HTERT RPE-1 (cell line): ENCODE results near the gene DLL1.

Source experiments
- in situ Hi-C: fragments of 300-500 bp; cut with MboI; formaldehyde crosslinking; loops from 4 replicates; pipeline ENCODE4 v1.14.3; 2020; ENCODE audit warnings: low sequenced_read_pairs

DLL1 gene

GRCh38 chr6:170253226-170253909 lies 37.5 kb downstream of the DLL1 start:
- in situ Hi-C loops = no loop called here

- in situ Hi-C loops = no loop called here
These were observed 38.9 kb downstream of the DLL1 start for GRCh38 chr6:170251776-170252571.

- in situ Hi-C loops = no loop called here
These were observed 39.7 kb downstream of the DLL1 start for GRCh38 chr6:170250981-170251775.

- in situ Hi-C loops = no loop called here
These were observed 40.4 kb downstream of the DLL1 start for GRCh38 chr6:170250455-170250854.

- in situ Hi-C loops = no loop called here
These were observed 41.1 kb downstream of the DLL1 start for GRCh38 chr6:170249817-170250216.

GRCh38 chr6:170248861-170249600 lies 41.8 kb downstream of the DLL1 start:
- in situ Hi-C loops = no loop called here

GRCh38 chr6:170248111-170248805 lies 42.6 kb downstream of the DLL1 start:
- in situ Hi-C loops = no loop called here

- in situ Hi-C loops = no loop called here
These were observed 43.6 kb downstream of the DLL1 start for GRCh38 chr6:170247178-170247701.

GRCh38 chr6:170245475-170245992 lies 45.3 kb downstream of the DLL1 start:
- in situ Hi-C loops = no loop called here

GRCh38 chr6:170244721-170245474 lies 46.0 kb downstream of the DLL1 start:
- in situ Hi-C loops = no loop called here

- in situ Hi-C loops = no loop called here
These were observed 47.0 kb downstream of the DLL1 start for GRCh38 chr6:170243791-170244291.

GRCh38 chr6:170243386-170243785 lies 47.5 kb downstream of the DLL1 start:
- in situ Hi-C loops = no loop called here

GRCh38 chr6:170238741-170239565 lies 51.9 kb downstream of the DLL1 start:
- in situ Hi-C loops = no loop called here

- in situ Hi-C loops = no loop called here
These were observed 52.7 kb downstream of the DLL1 start for GRCh38 chr6:170237999-170238740.

- in situ Hi-C loops = no loop called here
These were observed 54.6 kb downstream of the DLL1 start for GRCh38 chr6:170236131-170236836.

- in situ Hi-C loops = no loop called here
These were observed 55.3 kb downstream of the DLL1 start for GRCh38 chr6:170235391-170236125.
